GM13976 (cell line): ENCODE data around the gene FMR1.

ENCODE experiments used
- DNase-seq: peaks from one replicate; pipeline ENCODE4 v3.0.0; 2012; ENCODE audit warnings: low spot score
- CTCF ChIP-seq: IDR thresholded peaks from 2 replicates; pipeline ENCODE4 v1.5.1; 2012; ENCODE audit warnings: borderline replicate concordance, mild to moderate bottlenecking; ENCODE audit not compliant: insufficient read depth; ENCODE audit errors: extremely low read depth, missing control alignments, control extremely low read depth
- in situ Hi-C: fragments of 300-500 bp; cut with MboI; formaldehyde crosslinking; loops from one replicate; pipeline ENCODE4 v1.12.0; 2022; ENCODE audit warnings: low sequenced_read_pairs, mixed read lengths, inconsistent platforms; ENCODE audit not compliant: unreplicated experiment

FMR1 gene

GRCh38 chrX:147913570-147913969 is 1.9 kb downstream of the FMR1 start:
- TF ChIP-seq CTCF, result no peak
- no peak for DNase-seq
- in situ Hi-C loops, result no loop called here

- in situ Hi-C loops, result no loop called here
- no peak for TF ChIP-seq CTCF
- no peak for DNase-seq
Observed at GRCh38 chrX:147914591-147914990, 2.9 kb downstream of the FMR1 start.

- no peak for TF ChIP-seq CTCF
- no peak for DNase-seq
- in situ Hi-C loops, result no loop called here
Observed at GRCh38 chrX:147916375-147916968, 4.8 kb downstream of the FMR1 start.

- peak; percentile 25 for DNase-seq
- in situ Hi-C loops, result no loop called here
- no peak for TF ChIP-seq CTCF
Observed at GRCh38 chrX:147917700-147918695, 6.3 kb downstream of the FMR1 start.

GRCh38 chrX:147920161-147920666 is 8.5 kb downstream of the FMR1 start:
- in situ Hi-C loops, result no loop called here
- no peak for TF ChIP-seq CTCF
- DNase-seq, result no peak

- DNase-seq, result no peak
- no peak for TF ChIP-seq CTCF
- in situ Hi-C loops, result no loop called here
Observed at GRCh38 chrX:147923605-147924004, 11.9 kb downstream of the FMR1 start.
